GM19397 (cell line): ENCODE measurements around the gene IFTAP.

Experiments
- ATAC-seq: cut with Tn5 transposase; IDR thresholded peaks from one replicate; pipeline ENCODE4 v1.9.1; 2021; ENCODE audit warnings: mild to moderate bottlenecking, moderate library complexity; ENCODE audit not compliant: unreplicated experiment

The IFTAP gene

GRCh38 chr11:36596880-36597279 is 2.6 kb downstream of the IFTAP start:
- ATAC-seq: no peak

DNA sequence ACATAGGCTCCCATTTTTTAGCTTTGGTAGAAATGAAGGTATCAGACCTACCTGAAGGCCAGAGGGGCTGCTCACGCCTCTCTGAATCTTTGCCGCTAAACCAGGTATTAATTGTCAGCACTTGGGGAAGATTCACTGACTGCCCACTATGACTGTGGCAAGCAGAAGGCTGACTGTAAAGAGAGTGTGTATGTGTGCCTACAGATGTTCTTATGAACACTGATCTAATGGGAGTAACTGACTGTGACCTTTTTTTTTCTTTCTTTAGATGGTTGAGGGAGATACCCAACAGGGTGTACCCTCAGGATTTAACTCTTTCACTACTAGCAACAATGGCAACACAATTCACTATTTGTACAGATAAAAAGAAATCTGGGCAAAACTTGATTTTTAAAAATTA is 3.7 kb downstream of the IFTAP start, which contains the start of gene RAG2:
TSS of gene RAG2 (minus strand) at position 186 of the 400 bp plus-strand sequence. CDS start 4,068 bp downstream, outside the sequence.
- ATAC-seq: no peak

- ATAC-seq: no peak
These were observed 5.9 kb downstream of the IFTAP start for GRCh38 chr11:36600180-36600579.

DNA sequence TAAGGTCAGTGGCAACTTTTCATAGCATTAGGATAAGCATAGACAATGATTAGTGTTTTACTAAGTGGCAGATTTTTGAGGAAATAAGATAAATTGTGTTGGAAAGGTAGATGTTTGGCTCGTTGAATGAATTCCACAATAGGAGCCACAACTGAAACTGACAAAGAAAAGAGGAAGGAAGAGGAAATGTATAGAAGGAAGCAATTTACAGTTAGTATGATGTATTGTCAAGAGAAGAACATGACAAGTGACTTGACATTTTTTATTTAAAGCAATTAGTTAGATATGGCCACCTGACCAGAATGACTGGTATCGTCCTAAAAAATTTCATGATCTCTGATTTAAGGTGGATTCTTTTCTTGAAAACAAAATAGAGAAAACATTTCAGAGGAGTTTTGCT is 6.9 kb downstream of the IFTAP start:
- no peak for ATAC-seq

GRCh38 chr11:36602135-36602534 is 7.8 kb downstream of the IFTAP start:
- ATAC-seq: no peak

GRCh38 chr11:36605221-36606216 is 11.2 kb downstream of the IFTAP start:
- ATAC-seq: no peak

GRCh38 chr11:36608491-36609199 is 14.3 kb downstream of the IFTAP start:
- no peak for ATAC-seq

- no peak for ATAC-seq
These were observed 15.1 kb downstream of the IFTAP start for GRCh38 chr11:36609383-36609782.

DNA sequence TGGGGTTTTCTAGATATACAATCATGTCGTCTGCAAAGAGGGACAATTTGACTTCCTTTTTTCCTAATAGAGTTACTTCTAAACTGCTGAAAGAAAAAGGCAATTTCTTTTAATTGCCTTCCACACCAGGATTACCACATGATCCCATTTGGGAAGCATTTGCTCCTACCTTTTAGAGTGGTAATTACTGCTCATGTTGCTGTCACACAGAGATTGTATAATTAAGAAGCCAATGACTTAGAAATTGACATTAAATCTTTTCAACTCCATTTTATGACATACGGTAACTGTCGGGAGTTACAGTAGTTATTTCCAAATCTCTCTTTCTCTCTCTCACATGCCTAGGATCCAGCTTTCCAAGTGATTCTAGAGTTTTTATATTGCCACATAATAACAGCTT is 21.5 kb downstream of the IFTAP start:
- no peak for ATAC-seq

DNA sequence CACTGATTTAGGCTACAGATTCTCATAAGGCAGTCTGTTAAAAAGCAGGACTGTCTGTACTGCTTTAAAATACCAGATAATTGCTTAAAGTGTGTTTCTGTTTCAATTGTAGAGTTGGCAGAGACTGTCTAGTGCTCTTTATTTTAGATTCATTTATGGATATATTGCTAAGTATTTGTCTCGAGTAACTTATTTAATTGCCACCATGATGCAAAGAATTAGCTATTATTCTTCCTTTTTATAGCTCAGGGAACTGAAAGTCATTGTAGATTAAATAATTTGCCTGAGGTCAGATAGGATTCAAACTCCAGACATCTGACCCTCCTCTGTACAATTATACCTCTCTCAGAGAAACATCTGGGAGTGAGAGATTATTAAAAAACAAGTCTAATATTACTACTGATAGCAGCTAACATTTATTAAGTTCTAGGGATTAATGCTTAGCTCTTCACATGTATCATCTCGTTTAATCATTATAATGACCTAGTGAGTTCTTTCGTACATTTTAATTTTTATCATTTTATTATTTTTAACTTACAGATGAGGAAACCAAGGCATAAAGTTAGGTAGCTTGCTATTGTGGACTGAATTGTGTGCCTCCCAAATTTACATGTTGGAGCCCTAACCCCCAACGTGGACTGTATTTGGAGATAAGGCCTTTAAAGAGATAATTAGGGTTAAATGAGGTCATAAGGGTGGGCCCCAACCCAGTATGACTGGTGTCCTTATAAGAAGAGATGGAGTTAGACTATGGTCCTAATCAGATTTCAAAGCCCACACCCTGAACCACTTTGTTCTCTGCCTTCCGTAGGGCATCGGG is 23.5 kb downstream of the IFTAP start:
- no peak for ATAC-seq

DNA sequence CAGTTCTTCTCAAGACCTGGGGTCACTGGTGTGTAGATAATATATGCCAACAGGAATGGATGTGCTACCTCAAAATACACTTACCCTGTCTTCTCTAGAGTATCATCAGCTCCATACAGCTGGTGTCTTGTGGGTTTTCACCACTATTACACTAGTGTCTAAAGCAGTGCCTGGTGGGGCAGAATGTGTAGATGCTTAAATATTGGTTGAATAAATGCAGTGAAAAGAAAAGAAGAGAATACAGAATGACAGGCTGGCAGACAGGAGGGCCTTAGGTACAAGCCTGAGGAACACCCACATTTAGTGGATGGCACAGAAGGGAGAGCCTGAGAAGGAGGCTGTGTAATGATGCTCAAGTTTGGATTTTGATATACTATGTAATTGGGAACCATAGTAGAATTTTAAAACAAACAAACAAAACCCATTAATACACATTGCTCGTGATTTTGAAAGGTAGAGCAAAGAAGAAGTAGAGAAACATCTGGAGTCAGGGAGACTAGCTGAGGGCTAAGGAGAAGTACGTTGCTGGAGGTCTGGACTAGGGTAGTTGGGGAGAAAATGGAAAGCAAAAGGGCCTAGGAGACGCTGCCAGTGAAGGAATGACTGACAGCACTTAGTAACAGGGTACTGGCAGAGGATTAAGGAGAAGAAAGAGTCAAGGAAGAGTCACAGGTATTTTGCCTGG is 24.2 kb downstream of the IFTAP start:
- ATAC-seq: no peak

DNA sequence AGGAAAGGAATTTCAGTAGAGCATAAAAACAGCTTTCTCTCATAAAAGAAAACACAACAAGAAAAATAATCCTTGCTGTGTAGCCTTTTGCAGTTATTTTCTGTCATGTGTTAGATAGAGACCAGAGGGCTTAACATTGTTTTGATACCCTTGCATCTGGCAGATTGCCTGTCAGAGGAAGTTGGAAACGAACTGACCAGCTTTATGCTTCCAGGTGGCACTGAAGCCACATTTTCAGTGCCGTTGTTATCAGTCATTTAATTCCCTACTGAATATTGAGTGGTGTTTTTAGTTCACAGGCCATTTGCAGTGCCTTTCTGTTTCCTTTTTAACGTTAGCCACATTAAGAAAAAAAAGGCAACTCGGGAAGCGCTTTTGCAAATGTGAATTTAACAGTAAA is 25.2 kb downstream of the IFTAP start:
- ATAC-seq: no peak

- ATAC-seq: no peak
These were observed 25.9 kb downstream of the IFTAP start for GRCh38 chr11:36620246-36620645.

- ATAC-seq: no peak
These were observed 28.3 kb downstream of the IFTAP start for GRCh38 chr11:36622431-36623136.

DNA sequence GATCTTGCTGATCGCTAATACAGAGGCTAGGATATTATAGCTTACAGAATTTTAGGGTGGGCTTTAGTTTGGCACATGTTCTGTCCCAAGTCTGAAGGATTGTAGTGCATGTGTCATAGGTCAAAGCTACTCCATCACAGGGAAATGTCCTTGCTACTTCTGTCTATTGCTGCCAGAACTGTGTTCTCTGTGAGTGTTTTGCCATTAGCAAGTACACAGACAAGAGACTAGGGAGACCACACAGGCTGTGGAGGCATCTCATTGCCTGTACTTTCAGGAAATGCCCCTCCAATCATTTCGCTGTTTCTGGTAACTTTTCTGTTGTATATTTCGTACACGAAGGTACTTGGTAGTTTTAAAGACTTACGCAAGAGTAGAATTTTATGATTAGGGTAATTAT is 29.2 kb downstream of the IFTAP start:
- ATAC-seq: no peak

DNA sequence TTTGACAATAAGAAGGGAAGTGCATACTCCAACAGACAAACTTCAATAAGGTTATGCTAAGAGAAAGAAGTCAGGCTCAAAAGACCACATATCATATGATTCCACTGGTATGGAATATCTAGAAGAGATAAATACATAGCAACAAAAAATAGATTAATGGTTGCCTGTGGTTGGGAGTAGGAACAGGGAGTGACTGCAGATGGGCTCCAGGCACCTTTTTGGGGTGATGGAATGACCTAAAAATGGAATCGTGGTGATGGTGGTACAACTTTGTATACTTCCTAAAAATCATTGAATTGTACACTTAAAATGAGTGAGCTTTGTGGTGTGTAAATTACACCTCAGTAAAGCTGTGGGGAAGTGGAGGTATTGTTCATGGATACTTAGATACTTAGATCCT is 32.7 kb downstream of the IFTAP start:
- ATAC-seq: no peak

GRCh38 chr11:36627471-36627870 is 33.2 kb downstream of the IFTAP start:
- ATAC-seq: no peak

DNA sequence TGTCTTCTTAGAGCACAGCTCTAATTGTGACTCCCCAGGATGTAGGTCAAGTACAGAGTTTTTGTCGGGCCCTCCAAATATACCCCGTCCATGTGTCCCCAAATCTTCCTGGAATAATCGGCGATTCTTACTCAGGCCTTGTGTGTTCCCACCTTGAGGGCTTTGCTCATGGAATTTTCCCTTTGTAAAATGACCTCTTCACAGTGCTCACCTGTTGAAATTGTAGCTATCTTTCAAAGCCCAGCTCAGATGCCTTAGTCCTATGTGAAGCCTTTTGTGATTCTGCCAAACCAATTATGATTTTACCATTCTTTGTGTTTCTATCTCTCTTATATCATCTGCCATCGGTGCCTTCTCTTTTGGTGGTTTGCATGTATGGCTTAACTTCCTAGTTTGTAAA is 33.8 kb downstream of the IFTAP start:
- no peak for ATAC-seq

DNA sequence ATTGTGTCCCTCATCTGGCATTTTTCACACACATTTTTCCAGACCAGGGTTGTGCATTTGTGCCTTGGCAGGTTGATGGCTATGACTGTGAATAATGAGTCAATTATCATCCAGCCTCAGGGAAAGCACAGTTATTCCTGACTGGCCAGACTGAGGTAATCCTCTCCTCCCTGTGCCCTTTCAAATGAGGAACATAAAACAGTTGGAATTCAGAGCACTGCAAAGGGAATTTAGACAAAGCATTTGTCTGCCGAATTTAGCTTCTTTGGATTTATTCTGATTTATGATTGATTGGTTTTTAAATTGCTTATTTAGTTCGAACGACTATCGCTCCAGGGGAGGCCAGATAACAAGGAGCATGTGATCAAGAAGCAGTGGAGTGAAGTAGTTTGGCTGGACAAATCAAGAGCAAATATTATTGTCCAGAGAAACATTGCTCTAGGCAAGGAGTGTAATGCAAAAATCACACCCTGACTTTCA is 34.5 kb downstream of the IFTAP start:
- no peak for ATAC-seq

DNA sequence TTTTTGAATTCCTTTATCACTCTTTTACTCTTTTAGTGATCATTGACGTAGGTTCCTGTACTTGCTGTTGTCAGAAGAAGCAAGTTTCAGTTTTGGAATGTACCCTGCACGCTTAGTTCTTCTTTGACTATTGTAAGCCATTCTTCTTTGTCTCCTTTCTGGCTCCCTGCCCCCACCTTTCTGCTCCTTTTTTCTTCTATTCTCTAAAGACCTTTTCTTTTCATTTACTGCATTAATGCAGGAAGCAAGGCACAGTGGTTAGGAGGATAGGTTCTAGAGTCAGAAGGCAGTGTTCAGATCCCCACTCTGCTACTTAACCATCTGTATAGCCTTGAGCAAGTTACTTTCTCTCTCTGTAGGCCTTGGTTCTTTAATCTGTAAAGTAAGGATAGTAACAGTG is 37.5 kb downstream of the IFTAP start:
- no peak for ATAC-seq
